ENCODE data around the gene OR8S1. TPM values are rescaled to one million over a fixed set of nuclear protein-coding genes. Genes with fewer than 3 reads are reported as not detected.

The OR8S1 gene
- total RNA-seq, 1 experiment from 2014 or later, result not detected

GRCh38 chr12:48486679-48487078, 38.8 kb upstream of the OR8S1 start:
- Histone ChIP-seq H2BK20ac (ENCODE audit: low read depth, low read length, poor library complexity, severe bottlenecking) (no peak overlapping the region), H3K9me3 (ENCODE audit: control insufficient read depth, low read depth, low read length) (no peaks in the 10 kb centered on the region), H3K56ac (ENCODE audit: insufficient read length, low read depth, low read length) (no peak overlapping the region), H2BK5ac (ENCODE audit: insufficient read length, low read length) (no peak overlapping the region), H3K27me3 (ENCODE audit: insufficient read depth, low read length) (no peaks in the 10 kb centered on the region), H3K4me1 (ENCODE audit: insufficient read depth, low read length) (no peaks in the 10 kb centered on the region), H3K4me2 (ENCODE audit: insufficient read depth, insufficient read length, low read length) (no peak overlapping the region), H2BK15ac (ENCODE audit: low read depth, low read length) (no peak overlapping the region), H2AFZ (ENCODE audit: low read length) (no peak overlapping the region), H3K9ac (ENCODE audit: extremely low read depth, insufficient read length, low read length) (no peak overlapping the region), H2AK5ac (ENCODE audit: insufficient read length, low read length) (no peak overlapping the region), H3K14ac (ENCODE audit: insufficient read depth, low read length) (no peak overlapping the region), H3K27ac (ENCODE audit: insufficient read length, low read depth, low read length) (no peak overlapping the region), H3K23me2 (ENCODE audit: insufficient read length, low read depth, low read length, poor library complexity, severe bottlenecking) (no peaks in the 10 kb centered on the region), H4K8ac (replicated peaks; ENCODE audit: insufficient read length, low read depth, low read length) (no peak overlapping the region), H3T11ph (ENCODE audit: low read length) (no peak overlapping the region), H2BK12ac (ENCODE audit: insufficient read length, low read depth, low read length) (no peak overlapping the region), H4K5ac (ENCODE audit: insufficient read length, low read depth, low read length) (no peak overlapping the region), H4K20me1 (ENCODE audit: control insufficient read depth, insufficient read depth, insufficient read length) (no peaks in the 10 kb centered on the region), H3K23ac (ENCODE audit: insufficient read length, low read depth, low read length) (no peak overlapping the region), H3K79me1 (ENCODE audit: insufficient read depth, low read depth, low read length, poor library complexity, severe bottlenecking) (no peaks in the 10 kb centered on the region), H3K18ac (ENCODE audit: insufficient read length, low read depth, low read length) (no peak overlapping the region), H2BK120ac (ENCODE audit: low read depth, low read length, poor library complexity, severe bottlenecking) (no peak overlapping the region), H4K91ac (ENCODE audit: insufficient read length, low read depth, low read length) (no peak overlapping the region), H3K4ac (ENCODE audit: low read depth, low read length) (no peak overlapping the region), H3K79me2 (ENCODE audit: insufficient read depth, low read length) (no peaks in the 10 kb centered on the region)
- Mint-ChIP-seq H3K27ac (no peak overlapping the region), H3K4me3 (no peak overlapping the region), H3K9me3 (peaks cover 2 to 90% of the 10 kb centered on the region in 2 experiments; a peak in 4 of 5 replicates), H3K27me3 (ENCODE audit: low read depth) (peaks cover 29% of the 10 kb centered on the region), H3K36me3 (ENCODE audit: insufficient read depth in 1 of 3, low read depth in 3 of 3) (no peaks in the 10 kb centered on the region; a peak in 1 of 7 replicates), H3K4me1 (no peaks in the 10 kb centered on the region)
- no CpG with 5 or more reads among the region's 5 CpGs for WGBS (ENCODE audit: extremely low coverage, insufficient read length, low lambda C conversion rate)
- DNase-seq, result no peak
- no peak for TF ChIP-seq CTCF (conservative IDR thresholded peaks at IDR 0.05)
